Right renal cortex interstitium (tissue), 3 donors: ENCODE results near the gene SLC2A2. TPM values are rescaled to one million over a fixed set of nuclear protein-coding genes. Genes with fewer than 3 reads are reported as not detected.

Experiments
- DNase-seq, 3 donors: peaks; one replicate each; pipeline ENCODE4 v3.0.0-alpha.2; 2013; ENCODE audit warnings: low read depth in 3 of 3, low spot score in 2 of 3
- polyA plus RNA-seq, 3 donors: library from polyadenylated mRNA; unstranded; fragments of 120-200 nt; gene quantifications; one replicate each; pipeline ENCODE4 v1.2.1, GENCODE V29; 2013; ENCODE audit not compliant: insufficient read length in 3 of 3

The SLC2A2 gene
- 10 to 100 TPM; 10.5 to 17.3 (median 11.3) TPM for polyA plus RNA-seq

GRCh38 chr3:171026597-171027293 lies at the start of gene SLC2A2:
TSS of gene SLC2A2 (minus strand) at chr3:171026720. CDS start at chr3:171026670, 50 bp downstream.
- DNase-seq: no peak

GRCh38 chr3:171072432-171072831 lies 45.9 kb upstream of the SLC2A2 start:
- DNase-seq: no peak

- no peak for DNase-seq
Measured at GRCh38 chr3:171068658-171069057, 42.1 kb upstream of the SLC2A2 start.

- DNase-seq: no peak
Measured at GRCh38 chr3:171066206-171066605, 39.7 kb upstream of the SLC2A2 start.

DNA sequence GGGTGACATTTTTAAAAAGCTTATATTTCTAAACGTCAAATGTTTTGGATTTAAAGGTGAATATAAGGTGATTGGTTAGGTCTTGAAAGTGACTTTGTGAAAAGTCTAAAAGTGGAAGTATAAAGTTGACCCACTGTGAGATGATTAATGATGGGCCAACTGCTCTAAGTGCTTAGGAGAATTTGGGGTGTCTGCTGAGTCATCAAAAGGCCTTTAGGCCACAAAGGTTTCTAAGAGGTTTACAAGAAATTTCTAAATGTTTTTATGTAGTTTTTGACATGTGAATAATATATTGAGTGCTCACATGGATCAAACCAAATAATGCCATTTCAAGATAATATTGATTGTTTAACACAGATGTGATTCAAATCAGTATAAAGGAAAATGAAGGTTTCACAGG lies 39.2 kb upstream of the SLC2A2 start:
- DNase-seq: no peak

DNA sequence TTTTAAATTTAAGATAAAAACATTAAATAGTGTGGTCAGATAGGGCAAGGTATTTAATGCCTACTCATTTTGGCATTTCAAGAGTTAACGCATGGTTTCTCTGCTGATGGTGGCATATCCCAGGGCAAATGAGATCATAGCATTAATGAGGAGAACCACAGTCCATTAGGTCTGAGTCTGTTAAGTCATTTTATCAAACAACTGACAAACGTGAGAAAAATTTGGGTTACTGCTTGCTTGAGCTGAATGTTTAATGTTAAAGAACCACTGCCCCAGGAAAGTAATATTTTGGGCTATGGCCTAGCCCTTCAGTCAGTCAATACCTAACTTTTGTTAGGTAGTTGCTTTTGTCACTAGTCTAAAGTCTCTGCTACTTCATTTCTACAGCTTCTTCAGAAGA lies 37.9 kb upstream of the SLC2A2 start:
- DNase-seq: no peak

GRCh38 chr3:171061749-171062148 lies 35.2 kb upstream of the SLC2A2 start:
- no peak for DNase-seq

GRCh38 chr3:171059978-171060377 lies 33.5 kb upstream of the SLC2A2 start:
- DNase-seq: no peak

DNA sequence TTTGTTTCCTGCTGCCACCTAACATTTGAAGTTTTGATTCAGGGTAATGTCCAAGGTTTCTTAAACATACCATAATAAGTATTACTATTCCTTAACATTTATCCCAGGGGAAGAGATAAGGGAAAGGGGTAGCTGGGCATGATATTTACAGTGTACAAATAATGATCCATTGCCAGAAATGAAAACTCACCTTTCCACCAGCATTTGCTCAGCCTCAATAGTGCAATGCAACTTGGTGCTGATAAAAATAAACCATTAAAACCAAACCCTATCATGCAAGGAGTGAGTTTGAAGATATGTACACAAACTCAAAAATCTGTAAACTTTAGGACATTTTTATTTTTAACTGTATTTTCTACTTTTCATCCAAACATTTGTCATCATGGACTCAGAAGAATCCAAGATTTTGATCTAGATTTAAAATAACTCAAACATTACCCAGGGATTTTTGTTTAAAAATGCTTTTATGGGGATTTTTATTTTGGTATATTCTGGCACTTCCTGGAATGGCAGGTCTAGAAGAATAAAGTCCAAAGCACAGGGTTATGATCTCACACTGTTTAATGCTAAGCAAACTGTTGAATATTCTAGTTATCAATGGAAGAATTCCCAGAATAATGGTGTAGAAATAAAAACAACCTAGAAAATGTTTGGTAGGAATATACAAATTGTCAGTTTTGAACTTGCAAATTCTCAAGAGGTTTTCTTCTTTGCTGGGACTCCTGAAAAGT lies 32.5 kb upstream of the SLC2A2 start:
- no peak for DNase-seq

DNA sequence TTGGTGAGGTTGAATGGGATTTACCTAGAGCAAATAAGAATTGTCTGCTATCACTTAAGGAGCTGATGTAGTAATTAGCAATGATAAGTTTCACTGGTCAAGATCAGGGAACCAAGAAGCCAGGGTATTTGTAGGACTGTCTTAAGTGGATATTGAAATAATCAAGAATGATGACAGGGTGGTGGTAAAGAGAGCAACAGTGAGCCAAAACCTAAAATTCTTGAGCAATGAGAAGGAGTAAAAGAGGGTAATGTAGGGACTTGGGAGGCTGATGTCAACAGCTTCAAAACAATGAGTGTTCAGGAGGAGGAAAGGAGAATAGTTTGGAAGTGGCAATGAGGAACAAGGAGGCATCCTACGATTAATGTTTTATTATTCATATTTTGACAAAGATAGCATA lies 31.5 kb upstream of the SLC2A2 start:
- DNase-seq: no peak

GRCh38 chr3:171057072-171057471 lies 30.6 kb upstream of the SLC2A2 start:
- no peak for DNase-seq

DNA sequence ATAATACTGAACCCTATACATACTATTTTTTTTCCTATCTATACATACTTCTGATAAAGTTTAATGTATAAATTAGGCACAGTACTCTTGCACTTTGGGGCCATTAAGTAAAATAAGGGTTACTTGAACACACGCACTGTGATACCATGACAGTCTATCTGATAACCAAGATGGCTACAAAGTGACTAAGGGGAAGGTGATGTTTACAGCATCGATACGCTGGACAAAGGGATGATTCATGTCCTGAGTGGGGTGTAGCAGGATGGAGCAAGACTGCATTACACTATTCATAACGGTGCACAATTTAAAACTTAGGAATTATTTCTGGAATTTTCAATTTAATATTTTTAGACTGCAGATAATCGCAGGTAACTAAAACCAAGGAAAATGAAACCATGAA lies 30.0 kb upstream of the SLC2A2 start:
- no peak for DNase-seq

DNA sequence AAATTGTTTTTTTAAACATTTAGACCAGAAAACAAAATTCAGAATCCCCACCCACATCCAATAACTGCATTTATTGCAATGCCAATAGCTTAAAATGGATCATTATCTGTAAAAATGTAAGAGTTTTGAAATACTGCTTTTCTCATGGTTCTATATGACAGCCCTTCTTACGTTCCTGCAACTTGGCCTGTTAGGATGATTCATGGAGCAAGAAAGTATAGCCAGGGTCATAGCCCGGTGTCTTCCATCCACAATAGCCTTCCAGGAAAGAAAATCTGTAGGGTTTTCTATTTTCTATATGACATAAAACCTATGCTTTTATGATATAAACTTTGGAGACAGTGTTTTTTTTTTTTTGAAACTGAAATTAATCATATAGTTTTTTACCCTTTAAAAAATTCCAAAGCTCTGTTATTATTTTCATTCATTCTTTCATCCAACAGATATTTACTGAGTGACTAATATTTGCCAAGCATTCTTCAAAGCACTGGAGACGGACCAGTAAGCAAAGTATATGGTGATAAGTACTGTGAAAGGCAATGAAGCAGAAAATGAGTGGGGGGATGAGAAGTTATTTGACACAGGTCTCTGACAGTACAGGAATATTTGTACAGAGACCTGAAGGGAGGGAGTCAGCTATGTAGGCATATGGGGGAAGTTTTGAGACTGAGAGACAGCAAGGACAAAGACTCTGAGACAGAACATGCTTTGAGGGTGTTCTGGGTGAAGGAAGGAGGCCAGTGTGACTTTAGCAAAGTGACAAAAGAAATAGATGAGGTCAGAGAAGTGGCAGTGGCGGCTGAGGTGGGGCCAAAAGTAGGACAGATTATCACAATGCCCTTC lies 29.0 kb upstream of the SLC2A2 start:
- DNase-seq: no peak

DNA sequence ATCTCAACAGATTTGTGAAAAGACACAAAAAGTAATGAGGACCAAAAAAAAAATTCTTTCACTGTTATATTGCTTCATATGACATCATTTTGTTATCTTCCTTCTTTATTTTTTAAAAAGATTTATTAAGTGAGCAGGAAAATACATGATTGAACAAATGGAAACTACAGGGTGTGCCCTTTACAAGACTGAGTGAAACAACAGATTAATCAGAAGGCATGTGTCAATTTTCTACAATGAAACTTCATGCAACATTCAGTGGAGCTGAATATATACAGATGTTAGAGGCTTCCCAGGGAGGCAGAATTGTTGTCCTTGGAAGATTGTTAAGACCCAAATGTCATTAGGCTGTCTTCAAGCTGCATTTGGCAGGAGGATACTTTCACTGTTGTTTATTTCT lies 28.4 kb upstream of the SLC2A2 start:
- no peak for DNase-seq

- no peak for DNase-seq
Measured at GRCh38 chr3:171054231-171054630, 27.7 kb upstream of the SLC2A2 start.

DNA sequence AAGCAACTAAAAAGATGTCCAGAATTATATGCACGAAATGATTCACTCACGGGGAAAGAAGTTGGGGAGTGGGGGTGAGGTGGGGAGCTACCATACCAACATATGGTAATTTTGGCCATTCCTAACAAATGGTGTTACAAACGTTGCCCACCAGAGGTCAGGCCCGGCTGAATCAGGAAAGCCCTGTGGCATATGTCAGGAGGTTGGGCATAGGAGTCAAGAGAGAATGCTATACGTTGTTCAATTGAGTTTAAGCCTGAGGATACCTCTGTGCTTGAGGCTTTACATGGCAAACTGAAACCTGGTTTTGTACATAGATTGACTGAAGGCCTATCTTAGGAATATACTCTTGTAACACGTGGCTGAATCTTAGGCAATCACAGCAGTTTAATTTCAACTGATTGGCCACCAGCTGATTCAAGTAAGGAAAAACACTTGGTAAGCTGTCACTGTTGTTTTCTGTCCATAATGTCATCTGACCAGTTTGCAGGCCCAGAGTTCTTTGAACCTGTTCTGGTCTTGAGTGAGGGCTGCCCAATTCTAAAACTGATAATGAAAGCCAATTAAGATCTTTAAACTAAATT lies 23.4 kb upstream of the SLC2A2 start:
- no peak for DNase-seq

GRCh38 chr3:171046760-171047159 lies 20.2 kb upstream of the SLC2A2 start:
- no peak for DNase-seq

GRCh38 chr3:171044835-171045793 lies 18.6 kb upstream of the SLC2A2 start:
- DNase-seq: no peak

DNA sequence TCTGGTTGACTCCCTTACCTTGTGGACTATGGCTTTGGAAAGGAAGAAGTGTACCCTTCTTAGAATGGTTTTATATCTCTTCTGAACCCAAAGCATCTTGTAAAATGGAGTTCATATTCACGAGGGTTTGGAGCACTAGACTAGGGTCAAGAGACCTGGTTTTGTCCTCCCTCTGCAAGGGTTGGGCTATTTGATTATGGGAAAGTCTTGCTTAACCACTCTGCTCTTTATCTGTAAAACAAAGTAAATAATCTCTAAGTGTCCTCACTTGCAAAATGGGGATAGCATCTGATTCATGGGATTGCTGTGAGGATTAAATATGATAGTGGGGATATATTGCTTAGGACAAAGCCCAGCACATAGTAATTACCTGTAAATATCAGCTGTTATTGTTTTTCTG lies 17.9 kb upstream of the SLC2A2 start:
- DNase-seq: no peak

GRCh38 chr3:171039674-171040073 lies 13.2 kb upstream of the SLC2A2 start:
- DNase-seq: no peak
